ENCODE measurements around the gene H2AZ2.
"Not testable (repeated sequence)": the region's sequence is repeated elsewhere in the genome, so short reads cannot be mapped to it uniquely, and the experiment has no call there.

H2AZ2 gene

GRCh38 chr7:44849259-44849884 is 1.5 kb upstream of the H2AZ2 start:
- Mint-ChIP-seq H3K4me1 (peaks cover 24% of the 10 kb centered on the region), H3K27me3 (ENCODE audit: low read depth) (no peaks in the 10 kb centered on the region), H3K4me3 (peak overlapping the region; percentile 86 to 88 (median 88)), H3K9me3 (no peaks in the 10 kb centered on the region), H3K36me3 (ENCODE audit: low read depth) (no peaks in the 10 kb centered on the region), H3K27ac (peak overlapping the region; percentile 85 to 99 (median 93))
- TF ChIP-seq CTCF (IDR thresholded peaks at IDR 0.05; ENCODE audit: unreplicated experiment in 3 of 3) = no peak

- H3K27me3 Mint-ChIP-seq (ENCODE audit: low read depth) = no peaks in the 10 kb centered on the region
- peak; percentile 87 to 97 (median 87) for TF ChIP-seq CTCF (IDR thresholded peaks at IDR 0.05; ENCODE audit: unreplicated experiment in 3 of 3)
- H3K9me3 Mint-ChIP-seq = no peaks in the 10 kb centered on the region
- peaks cover 3% of the 10 kb centered on the region for H3K36me3 Mint-ChIP-seq (ENCODE audit: low read depth)
- peaks cover 24% of the 10 kb centered on the region for H3K4me1 Mint-ChIP-seq
- H3K27ac Mint-ChIP-seq = peak overlapping the region; percentile 85 to 99 (median 98)
- H3K4me3 Mint-ChIP-seq = peak overlapping the region; percentile 94 to 98 (median 97)
These were observed 373 bp downstream of the H2AZ2 start for GRCh38 chr7:44847509-44847919.

GRCh38 chr7:44846816-44847508 is 925 bp downstream of the H2AZ2 start:
- H3K36me3 Mint-ChIP-seq (ENCODE audit: low read depth) = peaks cover 8% of the 10 kb centered on the region
- no peak for TF ChIP-seq CTCF (IDR thresholded peaks at IDR 0.05; ENCODE audit: unreplicated experiment in 3 of 3)
- H3K4me1 Mint-ChIP-seq = peaks cover 24% of the 10 kb centered on the region

DNA sequence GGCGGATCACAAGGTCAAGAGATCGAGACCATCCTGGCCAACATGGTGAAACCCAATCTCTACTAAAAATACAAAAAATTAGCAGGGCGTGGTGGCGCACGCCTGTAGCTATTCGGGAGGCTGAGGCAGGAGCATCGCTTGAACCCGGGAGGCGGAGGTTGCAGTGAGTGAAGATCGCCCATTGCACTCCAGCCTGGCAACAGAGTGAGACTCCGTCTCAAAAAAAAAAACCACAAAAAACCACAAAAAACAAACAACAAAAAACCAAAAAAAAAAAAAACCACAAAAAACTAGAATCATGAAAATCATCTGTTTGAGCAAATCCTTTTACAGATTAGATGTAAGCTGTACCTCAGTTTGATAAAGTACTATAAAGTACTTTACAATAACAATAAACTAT is 1.5 kb downstream of the H2AZ2 start:
- H3K27me3 Mint-ChIP-seq (ENCODE audit: low read depth); H3K9me3 Mint-ChIP-seq: not testable (repeated sequence)
- Mint-ChIP-seq H3K4me1 (peaks cover 24% of the 10 kb centered on the region), H3K36me3 (ENCODE audit: low read depth) (peaks cover 14% of the 10 kb centered on the region), H3K4me3 (peak overlapping the region; percentile 94 to 98 (median 97)), H3K27ac (peak overlapping the region; percentile 85 to 99 (median 98))

More at GRCh38 chr7:44846816-44847508, 925 bp downstream of the H2AZ2 start:
- no peaks in the 10 kb centered on the region for H3K9me3 Mint-ChIP-seq
- H3K27ac Mint-ChIP-seq = peak overlapping the region; percentile 85 to 99 (median 98)
- peak overlapping the region; percentile 94 to 98 (median 97) for H3K4me3 Mint-ChIP-seq
- H3K27me3 Mint-ChIP-seq (ENCODE audit: low read depth) = no peaks in the 10 kb centered on the region

GRCh38 chr7:44845451-44845850 is 2.4 kb downstream of the H2AZ2 start:
- TF ChIP-seq CTCF (IDR thresholded peaks at IDR 0.05; ENCODE audit: unreplicated experiment in 3 of 3) = no peak
- Mint-ChIP-seq H3K27ac (peak overlapping the region; percentile 38 to 67 (median 50)), H3K4me1 (peaks cover 24% of the 10 kb centered on the region), H3K36me3 (ENCODE audit: low read depth) (peaks cover 21% of the 10 kb centered on the region), H3K9me3 (no peaks in the 10 kb centered on the region), H3K27me3 (ENCODE audit: low read depth) (no peaks in the 10 kb centered on the region), H3K4me3 (peak overlapping the region; percentile 44 to 97 (median 55))

DNA sequence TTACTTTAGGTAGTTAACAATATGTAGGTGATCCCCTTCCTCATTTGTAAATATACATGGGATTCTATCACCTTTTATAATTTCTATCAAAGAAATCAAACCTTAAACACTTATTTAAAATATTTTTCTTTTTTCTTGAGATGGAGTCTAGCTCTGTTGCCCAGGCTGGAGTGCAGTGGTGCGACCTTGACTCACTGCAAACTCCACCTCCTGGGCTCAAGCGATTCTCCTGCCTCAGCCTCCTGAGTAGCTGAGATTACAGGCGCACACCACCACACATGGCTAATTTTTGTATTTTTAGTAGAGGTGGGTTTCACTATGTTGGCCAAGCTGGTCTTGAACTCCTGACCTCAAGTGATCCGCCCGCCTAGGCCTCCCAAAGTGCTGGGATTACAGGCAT is 4.4 kb downstream of the H2AZ2 start:
- not testable (repeated sequence) for H3K9me3 Mint-ChIP-seq; H3K4me3 Mint-ChIP-seq; H3K27ac Mint-ChIP-seq; H3K27me3 Mint-ChIP-seq (ENCODE audit: low read depth)
- Mint-ChIP-seq H3K4me1 (peaks cover 24% of the 10 kb centered on the region), H3K36me3 (ENCODE audit: low read depth) (peaks cover 29% of the 10 kb centered on the region)

DNA sequence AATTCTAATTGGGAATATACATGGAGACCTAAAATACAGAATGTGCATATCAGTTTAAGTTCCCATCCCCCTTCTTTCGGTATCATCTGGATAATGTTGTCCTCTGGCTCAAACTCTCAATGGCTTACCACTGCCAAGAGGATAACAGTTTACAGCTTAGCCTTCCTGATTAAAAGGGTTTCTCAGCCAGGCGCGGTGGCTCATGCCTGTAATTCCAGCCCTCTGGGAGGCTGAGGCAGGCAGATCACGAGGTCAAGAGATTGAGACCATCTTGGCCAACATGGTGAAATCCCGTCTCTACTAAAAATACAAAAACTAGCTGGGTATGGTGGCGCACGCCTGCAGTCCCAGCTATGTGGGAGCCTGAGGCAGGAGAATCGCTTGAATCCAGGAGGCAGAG is 5.2 kb downstream of the H2AZ2 start:
- H3K27me3 Mint-ChIP-seq (ENCODE audit: low read depth); H3K4me3 Mint-ChIP-seq; H3K9me3 Mint-ChIP-seq: not testable (repeated sequence)
- peaks cover 24% of the 10 kb centered on the region for H3K4me1 Mint-ChIP-seq
- H3K27ac Mint-ChIP-seq = peak overlapping the region in 1 of 3 experiments; percentile 13
- H3K36me3 Mint-ChIP-seq (ENCODE audit: low read depth) = peaks cover 31% of the 10 kb centered on the region

Measured in nephron (organoid).